Loucy (cell line): ENCODE results near the gene FOXK2.

Experiments used
- H2AFZ ChIP-seq: fragments of 200-600 bp; sonication (generic); 2 replicates; pipeline ENCODE4 v1.6.0; 2016; ENCODE audit warnings: antibody characterized with exemption, mild to moderate bottlenecking, low read length, moderate library complexity
- H3F3A ChIP-seq: fragments of 200-600 bp; 2 replicates; pipeline ENCODE4 v1.6.0; 2016; ENCODE audit warnings: antibody characterized with exemption, low read depth, mild to moderate bottlenecking
- H3K27me3 ChIP-seq: fragments of 200-600 bp; sonication (generic); 2 replicates; pipeline ENCODE4 v1.6.1; 2014; ENCODE audit warnings: low read length, mild to moderate bottlenecking; ENCODE audit not compliant: insufficient read depth, poor library complexity, severe bottlenecking
- H3K36me3 ChIP-seq: fragments of 200-600 bp; sonication (generic); 2 replicates; pipeline ENCODE4 v1.6.1; 2016; ENCODE audit warnings: low read length; ENCODE audit not compliant: insufficient read depth
- H3K4me1 ChIP-seq: fragments of 200-600 bp; sonication (generic); 2 replicates; pipeline ENCODE4 v1.5.1; 2014; ENCODE audit warnings: low read length, mild to moderate bottlenecking; ENCODE audit not compliant: insufficient read depth, poor library complexity, severe bottlenecking
- H3K4me2 ChIP-seq: fragments of 200-600 bp; sonication (generic); 2 replicates; pipeline ENCODE4 v1.6.0; 2014; ENCODE audit warnings: antibody characterized with exemption, low read length, low read depth, mild to moderate bottlenecking; ENCODE audit not compliant: poor library complexity, severe bottlenecking
- H3K4me3 ChIP-seq: fragments of 200-600 bp; sonication (generic); 2 replicates; pipeline ENCODE4 v1.5.1; 2014; ENCODE audit warnings: low read length, mild to moderate bottlenecking, mixed read lengths; ENCODE audit not compliant: poor library complexity, severe bottlenecking
- H3K79me2 ChIP-seq: fragments of 200-600 bp; sonication (generic); 2 replicates; pipeline ENCODE4 v1.6.1; 2014; ENCODE audit warnings: low read length; ENCODE audit not compliant: insufficient read depth
- H3K9ac ChIP-seq: fragments of 200-600 bp; sonication (generic); 2 replicates; pipeline ENCODE4 v1.6.0; 2014; ENCODE audit warnings: mild to moderate bottlenecking, low read depth, low read length, moderate library complexity; ENCODE audit not compliant: poor library complexity, severe bottlenecking
- H3K9me2 ChIP-seq: fragments of 200-600 bp; sonication (generic); replicated peaks from 2 replicates; pipeline ENCODE4 v1.6.1; 2016; ENCODE audit warnings: low read depth, low read length, mixed read lengths
- H3K9me3 ChIP-seq: fragments of 200-600 bp; sonication (generic); 2 replicates; pipeline ENCODE4 v1.6.1; 2014; ENCODE audit warnings: mild to moderate bottlenecking, antibody characterized with exemption, low read length, low read depth; ENCODE audit not compliant: insufficient read depth
- H4K20me1 ChIP-seq: fragments of 200-600 bp; sonication (generic); 2 replicates; pipeline ENCODE4 v1.6.0; 2014; ENCODE audit warnings: antibody characterized with exemption, low read length, mild to moderate bottlenecking; ENCODE audit not compliant: insufficient read depth, poor library complexity, severe bottlenecking
- EZH2phosphoT487 ChIP-seq: fragments of 200-600 bp; IDR thresholded peaks from 2 replicates; pipeline ENCODE4 v1.6.1; 2018; ENCODE audit warnings: antibody characterized with exemption, mild to moderate bottlenecking, moderate library complexity, borderline replicate concordance
- TF ChIP-seq, protein P1 (sequence below): fragments of 200-600 bp; sonication (generic); conservative IDR thresholded peaks from 2 replicates; pipeline ENCODE4 v1.5.1; 2014; ENCODE audit warnings: mild to moderate bottlenecking, antibody characterized with exemption, low read length

FOXK2 gene

DNA sequence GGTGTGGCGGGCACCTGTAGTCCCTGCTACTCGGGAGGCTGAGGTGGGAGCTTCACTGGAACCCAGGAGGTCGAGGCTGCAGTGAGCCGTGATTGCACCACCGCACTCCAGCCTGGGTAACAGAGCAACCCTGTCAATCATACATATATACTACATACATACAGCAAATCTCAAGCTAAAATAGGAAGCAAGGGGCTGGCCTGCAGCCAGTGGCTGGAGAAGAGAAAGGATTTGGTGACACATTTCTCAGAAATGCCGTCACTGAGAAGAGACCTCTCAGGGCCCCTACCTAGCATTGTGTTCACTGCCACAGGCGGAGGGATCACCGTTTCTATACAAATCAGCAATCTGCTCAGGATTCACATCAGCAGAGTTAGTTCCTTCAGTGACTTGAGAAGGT is 44.1 kb upstream of the FOXK2 start:
- Histone ChIP-seq H3K4me1 (peaks cover 13% of the 10 kb centered on the region), H2AFZ (no peak overlapping the region), H3K4me2 (no peak overlapping the region), H3K27me3 (no peaks in the 10 kb centered on the region), H3K9ac (no peak overlapping the region), H3K79me2 (peaks cover 4% of the 10 kb centered on the region; the same call in 1 of the 2 replicates), H3K9me2 (no peaks in the 10 kb centered on the region), H3K4me3 (no peak overlapping the region), H3K36me3 (peaks cover 68% of the 10 kb centered on the region), H3K9me3 (no peaks in the 10 kb centered on the region), H4K20me1 (peaks cover 12% of the 10 kb centered on the region), H3F3A (no peaks in the 10 kb centered on the region)
- TF ChIP-seq, protein P1, sequence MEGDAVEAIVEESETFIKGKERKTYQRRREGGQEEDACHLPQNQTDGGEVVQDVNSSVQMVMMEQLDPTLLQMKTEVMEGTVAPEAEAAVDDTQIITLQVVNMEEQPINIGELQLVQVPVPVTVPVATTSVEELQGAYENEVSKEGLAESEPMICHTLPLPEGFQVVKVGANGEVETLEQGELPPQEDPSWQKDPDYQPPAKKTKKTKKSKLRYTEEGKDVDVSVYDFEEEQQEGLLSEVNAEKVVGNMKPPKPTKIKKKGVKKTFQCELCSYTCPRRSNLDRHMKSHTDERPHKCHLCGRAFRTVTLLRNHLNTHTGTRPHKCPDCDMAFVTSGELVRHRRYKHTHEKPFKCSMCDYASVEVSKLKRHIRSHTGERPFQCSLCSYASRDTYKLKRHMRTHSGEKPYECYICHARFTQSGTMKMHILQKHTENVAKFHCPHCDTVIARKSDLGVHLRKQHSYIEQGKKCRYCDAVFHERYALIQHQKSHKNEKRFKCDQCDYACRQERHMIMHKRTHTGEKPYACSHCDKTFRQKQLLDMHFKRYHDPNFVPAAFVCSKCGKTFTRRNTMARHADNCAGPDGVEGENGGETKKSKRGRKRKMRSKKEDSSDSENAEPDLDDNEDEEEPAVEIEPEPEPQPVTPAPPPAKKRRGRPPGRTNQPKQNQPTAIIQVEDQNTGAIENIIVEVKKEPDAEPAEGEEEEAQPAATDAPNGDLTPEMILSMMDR, result no peak
- no peak for TF ChIP-seq EZH2phosphoT487

DNA sequence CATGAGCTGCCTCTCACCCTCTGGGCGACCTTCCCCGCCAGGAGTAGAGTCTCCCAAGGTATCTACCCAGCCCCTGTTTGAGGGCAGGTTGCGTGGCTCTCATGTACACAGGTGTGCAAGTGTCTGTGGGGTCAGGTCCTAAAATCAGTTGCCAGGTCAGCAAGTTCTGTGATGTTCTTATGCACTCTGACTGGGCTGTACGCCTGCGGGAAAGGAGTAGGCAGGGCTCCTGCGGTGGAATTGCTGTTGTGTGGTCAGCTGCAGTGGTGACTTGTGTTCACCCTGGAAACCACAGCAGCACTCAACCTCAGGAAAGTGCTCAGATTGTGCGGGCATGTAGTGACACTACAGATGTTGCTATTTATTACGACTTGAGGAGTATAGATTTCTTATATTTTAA is 41.6 kb upstream of the FOXK2 start:
- Histone ChIP-seq H3K4me1 (peaks cover 13% of the 10 kb centered on the region), H3K9me2 (no peaks in the 10 kb centered on the region), H3F3A (no peaks in the 10 kb centered on the region), H3K4me3 (no peak overlapping the region), H3K79me2 (peaks cover 4% of the 10 kb centered on the region; the same call in 1 of the 2 replicates), H3K4me2 (no peak overlapping the region), H3K9ac (no peak overlapping the region), H3K9me3 (no peaks in the 10 kb centered on the region), H2AFZ (no peak overlapping the region), H3K36me3 (peaks cover 82% of the 10 kb centered on the region), H4K20me1 (peaks cover 12% of the 10 kb centered on the region), H3K27me3 (no peaks in the 10 kb centered on the region)
- TF ChIP-seq EZH2phosphoT487, result no peak
- TF ChIP-seq, protein P1, result no peak

DNA sequence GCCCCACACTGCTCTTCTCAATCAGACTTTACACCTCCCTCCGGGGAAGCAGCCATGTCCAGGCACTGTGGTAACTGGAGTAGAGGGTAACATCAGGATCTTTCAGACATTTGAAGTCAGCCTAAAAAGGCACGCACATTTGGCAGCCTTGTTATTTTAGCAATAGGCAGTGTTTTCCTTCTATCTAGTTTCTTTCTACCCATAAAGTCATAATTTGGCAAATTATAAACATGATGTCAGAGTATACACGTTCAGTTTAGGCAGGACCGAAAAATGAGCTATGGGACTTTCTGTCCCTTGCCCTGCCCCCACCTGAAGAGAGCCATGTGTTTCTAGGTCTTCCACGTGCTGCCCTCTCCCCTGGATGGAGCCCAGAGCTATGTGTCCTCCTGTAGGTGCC is 39.9 kb upstream of the FOXK2 start:
- Histone ChIP-seq H3K9ac (no peak overlapping the region), H3K36me3 (peaks cover 86% of the 10 kb centered on the region; the same call in 1 of the 2 replicates)

More for the DNA sequence above, 39.9 kb upstream of the FOXK2 start:
- peaks cover 4% of the 10 kb centered on the region; the same call in 1 of the 2 replicates for H3K79me2 ChIP-seq
- no peaks in the 10 kb centered on the region for H3K27me3 ChIP-seq
- TF ChIP-seq EZH2phosphoT487, result no peak
- TF ChIP-seq, protein P1, result no peak
- H3K4me1 ChIP-seq, result peaks cover 13% of the 10 kb centered on the region
- H4K20me1 ChIP-seq, result peaks cover 8% of the 10 kb centered on the region
- no peak overlapping the region for H3K4me3 ChIP-seq
- H2AFZ ChIP-seq, result no peak overlapping the region
- no peaks in the 10 kb centered on the region for H3K9me3 ChIP-seq
- H3K4me2 ChIP-seq, result no peak overlapping the region
- H3K9me2 ChIP-seq, result no peaks in the 10 kb centered on the region
- H3F3A ChIP-seq, result no peaks in the 10 kb centered on the region
